ENCODE measurements around the gene TAS2R46. TPM values are rescaled to one million over a fixed set of nuclear protein-coding genes. Genes with fewer than 3 reads are reported as not detected.
"Not testable (repeated sequence)": the region's sequence is repeated elsewhere in the genome, so short reads cannot be mapped to it uniquely, and the experiment has no call there.

Gene TAS2R46
- total RNA-seq, 2 experiments from 2014 or later: 1.5 to 1.6 TPM

- H3K27ac ChIP-seq (ENCODE audit: low read depth in 1 of 2, low read length in 2 of 2): no peak overlapping the region
- peaks cover 78% of the 10 kb centered on the region for H3K36me3 Mint-ChIP-seq (ENCODE audit: low read depth)
- H3K27ac Mint-ChIP-seq: no peak overlapping the region
- peaks cover 36% of the 10 kb centered on the region for H3K4me1 Mint-ChIP-seq (ENCODE audit: low read depth)
- no peak overlapping the region for H3K4me3 ChIP-seq (ENCODE audit: low read length)
- no peaks in the 10 kb centered on the region for H3K27me3 ChIP-seq (ENCODE audit: control insufficient read depth in 1 of 2, insufficient read depth in 2 of 2, low read length in 2 of 2)
- H3K4me1 ChIP-seq (ENCODE audit: insufficient read depth, low read length): no peaks in the 10 kb centered on the region
- no peaks in the 10 kb centered on the region for H3K27me3 Mint-ChIP-seq
- TF ChIP-seq, protein P1, sequence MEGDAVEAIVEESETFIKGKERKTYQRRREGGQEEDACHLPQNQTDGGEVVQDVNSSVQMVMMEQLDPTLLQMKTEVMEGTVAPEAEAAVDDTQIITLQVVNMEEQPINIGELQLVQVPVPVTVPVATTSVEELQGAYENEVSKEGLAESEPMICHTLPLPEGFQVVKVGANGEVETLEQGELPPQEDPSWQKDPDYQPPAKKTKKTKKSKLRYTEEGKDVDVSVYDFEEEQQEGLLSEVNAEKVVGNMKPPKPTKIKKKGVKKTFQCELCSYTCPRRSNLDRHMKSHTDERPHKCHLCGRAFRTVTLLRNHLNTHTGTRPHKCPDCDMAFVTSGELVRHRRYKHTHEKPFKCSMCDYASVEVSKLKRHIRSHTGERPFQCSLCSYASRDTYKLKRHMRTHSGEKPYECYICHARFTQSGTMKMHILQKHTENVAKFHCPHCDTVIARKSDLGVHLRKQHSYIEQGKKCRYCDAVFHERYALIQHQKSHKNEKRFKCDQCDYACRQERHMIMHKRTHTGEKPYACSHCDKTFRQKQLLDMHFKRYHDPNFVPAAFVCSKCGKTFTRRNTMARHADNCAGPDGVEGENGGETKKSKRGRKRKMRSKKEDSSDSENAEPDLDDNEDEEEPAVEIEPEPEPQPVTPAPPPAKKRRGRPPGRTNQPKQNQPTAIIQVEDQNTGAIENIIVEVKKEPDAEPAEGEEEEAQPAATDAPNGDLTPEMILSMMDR (IDR thresholded peaks at IDR 0.05): no peak
- H3K4me3 Mint-ChIP-seq: no peak overlapping the region
- ATAC-seq (ENCODE audit: poor library complexity) (no peak), DNase-seq (no peak)
- H3K36me3 ChIP-seq (ENCODE audit: insufficient read depth, low read length): no peaks in the 10 kb centered on the region
- no peaks in the 10 kb centered on the region for H3K9me3 ChIP-seq (ENCODE audit: control insufficient read depth in 1 of 2, insufficient read depth in 1 of 2, low read length in 2 of 2)
- intact Hi-C loops (cut with DNase I, micrococcal nuclease): no loop called here
- POLR2A ChIA-PET: no interaction called here
- peaks cover 3% of the 10 kb centered on the region for H3K9me3 Mint-ChIP-seq
- CTCF ChIA-PET: no interaction called here
Observed at GRCh38 chr12:11040162-11040561, 21.9 kb downstream of the TAS2R46 start.

- POLR2A ChIA-PET: no interaction called here
- Mint-ChIP-seq H3K4me3 (no peak overlapping the region), H3K36me3 (ENCODE audit: low read depth) (peaks cover 71% of the 10 kb centered on the region), H3K4me1 (ENCODE audit: low read depth) (peaks cover 32% of the 10 kb centered on the region), H3K27me3 (no peaks in the 10 kb centered on the region), H3K27ac (no peak overlapping the region), H3K9me3 (peaks cover 3% of the 10 kb centered on the region)
- DNase-seq: no peak
- no peak for ATAC-seq (ENCODE audit: poor library complexity)
- Histone ChIP-seq H3K4me1 (ENCODE audit: insufficient read depth, low read length) (no peaks in the 10 kb centered on the region), H3K36me3 (ENCODE audit: insufficient read depth, low read length) (no peaks in the 10 kb centered on the region), H3K4me3 (ENCODE audit: low read length) (no peak overlapping the region), H3K27me3 (ENCODE audit: control insufficient read depth in 1 of 2, insufficient read depth in 2 of 2, low read length in 2 of 2) (no peaks in the 10 kb centered on the region), H3K9me3 (ENCODE audit: control insufficient read depth in 1 of 2, insufficient read depth in 1 of 2, low read length in 2 of 2) (no peaks in the 10 kb centered on the region), H3K27ac (ENCODE audit: low read depth in 1 of 2, low read length in 2 of 2) (no peak overlapping the region)
- intact Hi-C loops (cut with DNase I, micrococcal nuclease): no loop called here
- CTCF ChIA-PET: no interaction called here
- TF ChIP-seq, protein P1 (IDR thresholded peaks at IDR 0.05): no peak
Observed at GRCh38 chr12:11039171-11039570, 22.9 kb downstream of the TAS2R46 start.

DNA sequence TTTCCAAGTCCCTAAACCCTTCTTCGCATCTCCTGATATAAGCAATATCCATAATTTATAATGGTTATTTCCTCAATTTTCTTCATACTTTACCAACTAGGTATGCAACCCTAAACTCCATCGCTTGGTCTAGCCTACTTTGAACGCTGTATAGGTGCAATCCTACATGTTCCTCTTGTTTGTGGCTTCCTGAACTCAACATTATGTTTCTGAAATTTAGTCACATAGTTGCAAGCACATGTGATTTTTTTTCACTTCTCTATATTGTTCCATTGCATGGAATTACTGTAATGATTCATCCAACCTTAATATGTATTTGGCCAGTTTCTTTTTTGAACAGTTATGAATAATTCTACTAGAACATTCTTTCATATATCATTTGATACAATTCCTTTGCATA is 28.1 kb downstream of the TAS2R46 start:
- H3K27me3 ChIP-seq (ENCODE audit: control insufficient read depth in 1 of 2, insufficient read depth in 2 of 2, low read length in 2 of 2); POLR2A ChIA-PET; DNase-seq; intact Hi-C loops (cut with DNase I, micrococcal nuclease); H3K27ac ChIP-seq (ENCODE audit: low read depth in 1 of 2, low read length in 2 of 2); ATAC-seq (ENCODE audit: poor library complexity); H3K4me1 Mint-ChIP-seq (ENCODE audit: low read depth); H3K4me3 ChIP-seq (ENCODE audit: low read length); H3K27ac Mint-ChIP-seq; H3K9me3 ChIP-seq (ENCODE audit: control insufficient read depth in 1 of 2, insufficient read depth in 1 of 2, low read length in 2 of 2); H3K27me3 Mint-ChIP-seq; H3K9me3 Mint-ChIP-seq; CTCF ChIA-PET; H3K4me1 ChIP-seq (ENCODE audit: insufficient read depth, low read length); H3K36me3 ChIP-seq (ENCODE audit: insufficient read depth, low read length); H3K4me3 Mint-ChIP-seq: not testable (repeated sequence)
- H3K36me3 Mint-ChIP-seq (ENCODE audit: low read depth): peaks cover 62% of the 10 kb centered on the region

- Histone ChIP-seq H3K27me3 (ENCODE audit: control insufficient read depth in 1 of 2, insufficient read depth in 2 of 2, low read length in 2 of 2) (no peaks in the 10 kb centered on the region), H3K4me3 (ENCODE audit: low read length) (no peak within 1 kb of the TSS), H3K27ac (ENCODE audit: low read depth in 1 of 2, low read length in 2 of 2) (no peak within 1 kb of the TSS), H3K9me3 (ENCODE audit: control insufficient read depth in 1 of 2, insufficient read depth in 1 of 2, low read length in 2 of 2) (no peaks in the 10 kb centered on the region), H3K4me1 (ENCODE audit: insufficient read depth, low read length) (no peaks in the 10 kb centered on the region), H3K36me3 (ENCODE audit: insufficient read depth, low read length) (peaks cover 9% of the 10 kb centered on the region)
- Mint-ChIP-seq H3K4me3 (no peak within 1 kb of the TSS), H3K27me3 (no peaks in the 10 kb centered on the region), H3K27ac (no peak within 1 kb of the TSS), H3K36me3 (ENCODE audit: low read depth) (peaks cover 69% of the 10 kb centered on the region), H3K4me1 (ENCODE audit: low read depth) (no peaks in the 10 kb centered on the region), H3K9me3 (no peaks in the 10 kb centered on the region)
- ChIA-PET CTCF (no interaction called here), POLR2A (no interaction called here)
- DNase-seq (no peak), ATAC-seq (ENCODE audit: poor library complexity) (no peak)
- TF ChIP-seq, protein P1 (IDR thresholded peaks at IDR 0.05): no peak
- intact Hi-C loops (cut with DNase I, micrococcal nuclease): no loop called here
Observed at GRCh38 chr12:11031307-11031706, 30.8 kb downstream of the TAS2R46 start, which contains the start of gene TAS2R31. TSS of gene TAS2R31 (minus strand) at chr12:11031407. CDS start at chr12:11031335, 72 bp downstream.

All from CD4-positive, alpha-beta T cell (primary cell).